Panc1 (cell line): ENCODE results near the gene RAI14. TPM values are rescaled to one million over a fixed set of nuclear protein-coding genes. Genes with fewer than 3 reads are reported as not detected.

ENCODE experiments used
- ATAC-seq: fragments of 200-7000 bp; cut with Tn5 transposase; 2 replicates; pipeline ENCODE4 v1.9.1; 2020; ENCODE audit warnings: mild to moderate bottlenecking, moderate library complexity
- BruUV-seq: library from RNA; stranded (reverse); fragments of 400-500 nt; replicated peaks from 2 replicates; lab custom pipeline; 2021; lab: Mats Ljungman, UMichigan
- CTCF ChIA-PET: fragments of 300-600 bp; sonication (Branson Sonifier 250); formaldehyde crosslinking; loops from one replicate; lab custom pipeline; 2022; ENCODE audit warnings: antibody characterized with exemption; lab: Charles Lee
- POLR2A ChIA-PET: fragments of 300-600 bp; sonication (Branson Sonifier 250); formaldehyde crosslinking; loops from one replicate; lab custom pipeline; 2022; ENCODE audit warnings: antibody characterized with exemption; lab: Charles Lee
- DNase-seq: peaks from one replicate; pipeline ENCODE4 v3.0.0-alpha.2; 2010; ENCODE audit warnings: low read depth, low spot score
- H3K27ac ChIP-seq: 2 replicates; pipeline ENCODE4 v1.5.1; 2011; ENCODE audit warnings: mild to moderate bottlenecking, low read length, inconsistent platforms
- H3K27me3 ChIP-seq: fragments of 200-500 bp; sonication (Bioruptor generic); 2 replicates; pipeline ENCODE4 v1.6.0; 2014; ENCODE audit warnings: low read length, inconsistent platforms; ENCODE audit not compliant: control insufficient read depth, insufficient read depth
- H3K36me3 ChIP-seq: fragments of 200-500 bp; sonication (Bioruptor generic); 2 replicates; pipeline ENCODE4 v1.5.1; 2014; ENCODE audit warnings: inconsistent platforms, mild to moderate bottlenecking, low read length, moderate library complexity; ENCODE audit not compliant: control insufficient read depth, insufficient read depth
- H3K4me1 ChIP-seq: 2 replicates; pipeline ENCODE4 v1.5.1; 2011; ENCODE audit warnings: inconsistent platforms, mild to moderate bottlenecking, low read length, moderate library complexity; ENCODE audit not compliant: control insufficient read depth, insufficient read depth
- H3K4me3 ChIP-seq, 2 experiments: 2 replicates each; pipeline ENCODE4 v1.5.1; 2011 to 2012; ENCODE audit warnings: low read depth in 2 of 2, low read length in 2 of 2, mild to moderate bottlenecking in 2 of 2, inconsistent platforms in 1 of 2, moderate library complexity in 1 of 2
- H3K9me3 ChIP-seq: fragments of 200-500 bp; sonication (Bioruptor generic); 2 replicates; pipeline ENCODE4 v1.5.1; 2014; ENCODE audit warnings: low read depth, mild to moderate bottlenecking, inconsistent platforms, low read length, moderate library complexity; ENCODE audit not compliant: control insufficient read depth, insufficient read depth
- CTCF ChIP-seq: fragments of 450-650 bp; IDR thresholded peaks from 2 replicates; pipeline ENCODE4 v1.5.1; 2017; ENCODE audit warnings: mild to moderate bottlenecking
- POLR2AphosphoS5 ChIP-seq: IDR thresholded peaks from 2 replicates; pipeline ENCODE4 v1.6.1; 2012; ENCODE audit warnings: mild to moderate bottlenecking, low read depth, low read length, moderate library complexity
- REST ChIP-seq, 2 experiments: IDR thresholded peaks; 2 replicates each; pipeline ENCODE4 v1.6.1; 2011 to 2012; ENCODE audit warnings: low read depth in 2 of 2, control low read depth in 1 of 2, low read length in 1 of 2, mild to moderate bottlenecking in 1 of 2, moderate library complexity in 1 of 2; ENCODE audit not compliant: insufficient read depth in 1 of 2
- SIN3A ChIP-seq: IDR thresholded peaks from 2 replicates; pipeline ENCODE4 v1.6.1; 2012; ENCODE audit warnings: low read depth, mild to moderate bottlenecking, low read length, moderate library complexity, borderline replicate concordance; ENCODE audit not compliant: insufficient read depth
- TCF7L2 ChIP-seq: IDR thresholded peaks from 2 replicates; pipeline ENCODE4 v1.6.1; 2011; ENCODE audit warnings: mild to moderate bottlenecking, low read depth, low read length, inconsistent platforms
- in situ Hi-C: cut with HindIII; loops from 2 replicates; pipeline ENCODE4 v1.10.0; 2016; ENCODE audit warnings: low sequenced_read_pairs, low pct_unique_long_range_greater_than_20kb
- intact Hi-C: fragments of 100-400 bp; cut with micrococcal nuclease; formaldehyde crosslinking; loops from one replicate; pipeline ENCODE4 v1.10.0; 2022; ENCODE audit not compliant: unreplicated experiment
- total RNA-seq: library from RNA; stranded (reverse); gene quantifications from one replicate; pipeline ENCODE4 v1.2.1, GENCODE V29; 2021; ENCODE audit not compliant: unreplicated experiment

The RAI14 gene
- total RNA-seq, 1 experiment from 2014 or later = 18.5 TPM

- CTCF ChIA-PET = interaction anchor here (0.6 kb wide), 1 partner anchor 21 kb away, joined by 14 read pairs; no protein-coding TSS in a partner anchor
- no TSS peak for BruUV-seq
- POLR2A ChIA-PET = no interaction called here
Measured at GRCh38 chr5:34869256-34869655, 213.1 kb downstream of the RAI14 start.

GRCh38 chr5:34870382-34870781, 214.3 kb downstream of the RAI14 start:
- in situ Hi-C loops = no loop called here
- H3K27me3 ChIP-seq = no peaks in the 10 kb centered on the region; the same call in 1 of the 2 replicates
- no peaks in the 10 kb centered on the region for H3K4me1 ChIP-seq
- BruUV-seq = no TSS peak
- no peaks in the 10 kb centered on the region for H3K36me3 ChIP-seq
- H3K27ac ChIP-seq = no peak overlapping the region
- CTCF ChIA-PET = no interaction called here
- POLR2A ChIA-PET = interaction anchor here (0.6 kb wide), 1 partner anchor 20 kb away, joined by 3 read pairs; no protein-coding TSS in a partner anchor
- H3K9me3 ChIP-seq = no peaks in the 10 kb centered on the region
- no peak for TF ChIP-seq SIN3A
- TF ChIP-seq TCF7L2 = no peak
- no peak for TF ChIP-seq CTCF
- no peak for TF ChIP-seq POLR2AphosphoS5
- TF ChIP-seq REST (IDR thresholded peaks at IDR 0.05; ENCODE audit: insufficient read depth in 1 of 2, low read depth in 2 of 2, low read length in 1 of 2) = no peak
- H3K4me3 ChIP-seq = no peak overlapping the region
- ATAC-seq = no peak
- DNase-seq = no peak
- intact Hi-C loops = no loop called here

More at GRCh38 chr5:34869256-34869655, 213.1 kb downstream of the RAI14 start:
- H3K4me1 ChIP-seq = no peaks in the 10 kb centered on the region
- ATAC-seq (no peak), DNase-seq (no peak)
- H3K4me3 ChIP-seq = no peak overlapping the region
- H3K9me3 ChIP-seq = no peaks in the 10 kb centered on the region
- H3K36me3 ChIP-seq = no peaks in the 10 kb centered on the region
- no peak overlapping the region for H3K27ac ChIP-seq
- no peaks in the 10 kb centered on the region; the same call in 1 of the 2 replicates for H3K27me3 ChIP-seq
- TF ChIP-seq CTCF = no peak
- no peak for TF ChIP-seq POLR2AphosphoS5
- no peak for TF ChIP-seq REST (IDR thresholded peaks at IDR 0.05; ENCODE audit: insufficient read depth in 1 of 2, low read depth in 2 of 2, low read length in 1 of 2)
- no peak for TF ChIP-seq SIN3A
- TF ChIP-seq TCF7L2 = no peak
- intact Hi-C loops (no loop called here), in situ Hi-C loops (no loop called here)
